Bone marrow (tissue), 2 donors: ENCODE results near the gene MLST8.
"Not testable (repeated sequence)": the region's sequence is repeated elsewhere in the genome, so short reads cannot be mapped to it uniquely, and the experiment has no call there.

ENCODE experiments used
- DNase-seq, 2 donors: peaks; one replicate each; lab custom pipeline; 2025; lab: John Stamatoyannopoulos, UW

MLST8 gene

DNA sequence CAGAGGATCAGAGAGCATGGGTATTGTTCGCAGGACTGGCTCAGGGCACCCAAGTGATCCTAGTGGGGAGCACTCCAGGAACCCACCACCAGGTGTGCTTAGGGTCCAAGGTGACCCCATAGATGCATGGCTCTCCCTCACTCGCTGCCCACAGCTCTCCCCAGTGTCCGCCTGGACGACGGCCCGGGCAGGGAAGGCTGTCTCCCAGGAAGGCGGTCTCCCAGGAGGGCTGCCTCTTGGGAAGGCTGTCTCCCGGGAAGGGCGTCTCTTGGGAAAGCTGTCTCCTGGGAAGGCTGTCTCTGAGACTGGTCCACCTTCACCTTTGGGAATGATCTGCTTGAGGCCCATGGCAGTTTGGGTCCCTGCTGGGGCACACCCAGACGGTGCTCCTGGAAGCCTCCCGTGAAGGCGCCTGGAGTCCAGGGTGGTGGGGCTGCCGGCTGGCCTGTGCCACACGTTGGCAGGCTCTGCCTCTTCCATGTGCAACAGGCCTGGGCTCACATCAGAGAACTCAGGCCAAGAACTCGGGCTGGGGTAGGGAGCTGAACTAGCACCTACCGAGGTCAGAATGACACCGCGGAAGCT lies 41.1 kb downstream of the MLST8 start:
- DNase-seq, result no peak

DNA sequence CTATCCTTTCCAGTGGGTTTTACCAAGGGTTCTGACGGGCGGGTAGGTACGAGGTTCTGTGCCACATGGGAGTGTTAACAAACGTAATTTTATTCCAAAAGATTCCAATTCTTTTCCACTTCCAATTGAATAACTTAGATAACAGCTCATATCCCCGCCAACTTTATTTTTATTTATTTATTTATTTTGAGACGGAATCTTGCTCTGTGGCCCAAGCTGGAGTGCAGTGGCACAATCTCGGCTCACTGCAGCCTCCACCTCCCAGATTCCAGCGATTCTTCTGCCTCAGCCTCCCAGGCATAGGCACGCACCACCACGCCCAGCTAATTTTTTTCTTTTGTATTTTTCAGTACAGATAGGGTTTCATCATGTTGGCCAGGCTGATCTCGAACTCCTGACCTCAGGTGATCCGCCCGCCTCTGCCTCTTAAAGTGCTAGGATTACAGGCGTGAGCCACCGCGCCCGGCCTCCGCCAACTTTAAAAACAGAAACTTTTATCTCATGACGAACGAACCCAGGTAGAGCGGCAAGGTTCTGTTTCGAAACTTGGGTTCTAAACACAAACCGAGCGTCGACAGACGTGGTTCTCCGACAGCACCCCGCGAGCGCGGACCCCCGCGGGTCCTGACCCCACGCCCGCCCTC lies 45.5 kb downstream of the MLST8 start:
- no peak for DNase-seq

DNA sequence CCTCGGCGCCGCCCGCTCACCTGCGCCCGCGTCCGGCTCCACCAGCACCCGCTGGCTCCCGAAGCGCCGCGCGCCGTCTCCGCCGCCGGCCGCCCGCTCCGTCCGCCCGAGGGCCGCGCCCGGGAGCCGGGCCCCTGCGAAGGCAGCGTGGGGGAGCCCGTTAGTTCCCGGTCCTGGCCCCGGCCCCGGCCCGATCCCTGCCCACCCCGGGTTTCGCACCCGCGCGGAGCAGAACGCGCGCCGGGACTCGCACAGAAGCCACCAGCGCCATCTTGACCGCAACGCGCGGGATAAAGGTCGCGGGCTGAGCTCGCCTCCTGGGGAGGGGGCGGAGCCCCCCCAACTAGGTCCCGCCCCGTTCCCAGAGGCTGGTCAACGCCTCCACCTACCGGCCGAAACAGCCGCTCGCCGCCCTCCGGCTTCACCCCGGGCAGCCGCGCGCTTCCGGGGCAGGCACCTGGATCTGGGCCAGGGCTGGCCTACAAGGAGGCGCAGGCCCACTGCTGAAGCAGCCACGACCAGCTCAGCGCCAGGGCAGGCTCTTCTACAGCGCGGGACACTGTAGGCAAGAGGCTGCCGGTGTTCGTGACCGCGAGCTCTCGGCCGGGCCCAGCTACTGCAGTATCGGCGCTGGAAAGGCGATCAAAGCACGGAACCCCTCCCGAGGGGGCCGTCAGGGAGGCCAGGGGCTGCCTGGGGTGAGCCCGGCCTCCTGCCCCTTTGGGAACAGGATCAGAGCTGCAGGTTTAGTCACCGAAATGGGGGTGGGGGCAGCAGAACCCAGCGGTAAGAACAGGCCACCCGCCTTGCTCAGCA lies 46.2 kb downstream of the MLST8 start, which contains the start of gene ECI1:
ECI1 (minus strand) TSS at position 292 of the 816 bp plus-strand sequence; CDS start at position 271, 21 bp downstream.
- peak; percentile 41 to 78 for DNase-seq

DNA sequence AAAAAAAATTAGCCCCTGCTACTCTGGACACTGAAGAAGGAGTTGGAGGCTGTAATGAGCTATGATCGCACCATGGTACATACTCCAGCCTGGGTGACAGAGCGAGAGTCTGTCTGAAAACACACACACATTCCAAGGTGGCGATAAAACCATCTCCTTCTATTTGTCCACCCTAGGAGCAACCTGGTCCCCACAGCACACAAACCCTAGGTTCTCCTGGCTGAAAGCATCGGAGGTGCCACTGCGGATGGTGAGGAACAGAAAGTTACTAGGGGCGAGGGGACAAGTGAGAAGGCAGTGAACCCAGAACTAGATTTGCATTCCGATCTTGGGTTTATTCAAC lies 47.5 kb downstream of the MLST8 start:
- no peak for DNase-seq

DNA sequence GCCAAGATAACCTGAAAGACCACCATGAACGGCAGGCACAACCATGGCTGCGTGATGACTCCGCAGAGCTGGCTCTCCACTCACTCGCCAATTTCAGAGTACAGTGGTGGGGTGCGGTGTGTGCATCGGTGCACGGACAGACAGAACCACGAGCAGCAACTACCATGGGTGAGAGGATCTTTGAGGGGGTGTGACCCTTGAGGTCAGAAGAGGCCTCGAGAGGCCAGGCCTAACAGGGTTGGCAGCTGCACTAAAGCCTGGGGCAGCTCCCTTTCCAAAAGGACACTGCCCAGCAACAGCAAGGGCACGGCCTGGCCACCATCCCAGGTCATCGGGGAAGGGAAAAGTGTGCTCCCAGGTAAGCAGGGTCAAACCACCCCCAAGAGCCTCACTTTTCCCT lies 48.0 kb downstream of the MLST8 start:
- no peak for DNase-seq

DNA sequence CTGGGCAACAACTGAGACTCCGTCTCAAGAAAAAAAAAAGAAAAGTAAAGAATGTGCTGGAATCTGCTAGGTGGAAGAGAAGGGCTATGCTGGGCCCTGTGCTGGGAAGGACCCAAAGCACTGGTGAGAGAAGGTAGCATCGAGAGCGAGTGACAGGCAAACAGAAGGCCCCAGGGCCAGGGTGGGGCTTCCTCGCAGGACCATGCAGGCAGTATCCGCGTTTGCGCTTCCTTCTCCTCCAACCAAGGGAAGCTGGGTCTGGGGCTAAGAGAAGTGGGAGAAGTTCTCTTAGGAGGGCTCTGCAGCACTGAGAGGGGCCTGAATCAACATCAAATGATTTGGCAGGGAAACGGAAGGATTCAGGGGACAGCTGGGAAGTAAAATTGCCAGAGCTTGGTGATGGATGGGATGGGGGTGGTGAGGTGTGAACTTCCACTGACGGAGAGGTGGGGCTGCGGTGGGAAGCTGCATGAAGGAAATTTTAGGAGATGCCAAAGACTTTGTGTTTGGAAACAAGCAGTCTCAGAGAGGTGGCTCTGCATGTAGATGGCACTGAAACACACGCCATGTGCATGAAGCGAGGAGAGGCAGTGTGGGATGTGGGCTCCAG lies 51.4 kb downstream of the MLST8 start:
- DNase-seq, result no peak

DNA sequence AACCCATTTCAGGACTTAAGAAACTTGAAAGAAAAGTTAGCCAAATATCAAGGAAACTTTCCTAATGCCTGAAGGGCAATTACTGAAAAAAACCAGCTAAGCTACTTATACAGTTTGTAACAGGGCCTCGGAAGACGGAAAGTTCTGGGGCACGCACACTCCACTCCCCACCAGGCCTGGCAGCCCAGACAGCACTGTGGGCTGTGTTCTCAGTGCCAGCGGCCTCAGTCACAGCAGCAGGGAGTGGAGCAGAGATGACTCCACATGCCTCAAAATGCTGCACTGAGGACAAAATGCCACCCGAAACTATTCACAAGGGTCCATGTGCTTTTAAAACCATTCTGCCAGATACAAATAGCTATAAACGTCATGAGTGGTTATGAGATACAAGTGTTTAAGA lies 52.5 kb downstream of the MLST8 start:
- DNase-seq, result no peak

DNA sequence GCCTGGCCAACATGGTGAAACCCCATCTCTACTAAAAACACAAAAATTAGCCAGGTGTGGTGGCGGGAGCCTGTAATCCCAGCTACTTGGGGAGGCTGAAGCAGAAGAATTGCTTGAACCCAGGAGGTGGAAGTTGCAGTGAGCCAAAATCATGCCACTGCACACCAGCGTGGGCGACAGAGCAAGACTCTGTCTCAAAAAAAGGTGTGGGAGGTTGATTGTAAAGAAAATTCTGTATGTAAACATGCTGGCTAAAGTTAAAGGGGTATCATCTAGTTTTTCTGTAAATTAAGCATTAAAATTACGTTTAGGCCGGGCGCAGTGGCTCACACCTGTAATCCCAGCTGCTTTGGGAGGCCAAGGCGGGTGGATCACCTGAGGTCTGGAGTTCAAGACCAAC lies 53.3 kb downstream of the MLST8 start:
- not testable (repeated sequence) for DNase-seq
